ENCODE measurements around the gene ZNF700.
"Not testable (repeated sequence)": the region's sequence is repeated elsewhere in the genome, so short reads cannot be mapped to it uniquely, and the experiment has no call there.

Gene ZNF700

GRCh38 chr19:11938383-11938782 is 13.5 kb downstream of the ZNF700 start:
- DNase-seq: not testable (repeated sequence)

- DNase-seq: not testable (repeated sequence)
Measured at GRCh38 chr19:11941361-11941887, 16.5 kb downstream of the ZNF700 start.

GRCh38 chr19:11942008-11942842 is 17.3 kb downstream of the ZNF700 start:
- no peak for DNase-seq

DNA sequence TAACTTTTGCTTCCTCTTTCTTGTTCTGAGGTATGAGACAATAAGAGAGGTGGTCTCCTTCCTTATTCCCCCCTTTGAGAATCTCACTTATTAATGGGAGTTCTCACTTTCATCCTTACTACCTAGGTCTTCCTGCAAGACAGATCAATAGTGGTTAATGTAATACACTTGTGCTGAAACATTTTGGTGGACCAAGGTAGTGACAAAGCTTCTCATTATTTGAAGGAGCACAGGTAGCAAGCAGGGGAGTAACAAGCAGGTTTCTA is 17.9 kb downstream of the ZNF700 start:
- DNase-seq: no peak

DNA sequence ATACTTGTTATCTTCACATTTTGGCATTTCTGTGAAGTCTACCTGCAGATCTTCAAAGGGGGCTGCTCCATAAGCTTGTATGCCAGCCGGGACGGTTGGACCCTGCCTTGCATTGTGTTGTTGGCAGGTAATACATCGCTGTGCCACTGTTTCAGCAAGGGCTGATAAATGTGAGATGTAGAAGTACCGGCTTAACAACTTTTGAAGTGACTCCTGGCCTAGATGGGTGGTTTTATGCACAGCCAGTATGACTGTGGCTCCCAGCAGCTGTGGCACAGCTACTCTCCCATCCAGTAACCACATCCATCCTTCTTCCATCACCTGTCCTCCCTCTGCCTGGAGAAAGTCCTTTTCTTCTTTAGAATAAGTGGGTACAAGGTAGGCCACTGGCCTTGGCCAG is 19.7 kb downstream of the ZNF700 start:
- no peak for DNase-seq

- no peak for DNase-seq
Measured at GRCh38 chr19:11948646-11949045, 23.7 kb downstream of the ZNF700 start.

GRCh38 chr19:11949201-11949600 is 24.3 kb downstream of the ZNF700 start:
- no peak for DNase-seq

DNA sequence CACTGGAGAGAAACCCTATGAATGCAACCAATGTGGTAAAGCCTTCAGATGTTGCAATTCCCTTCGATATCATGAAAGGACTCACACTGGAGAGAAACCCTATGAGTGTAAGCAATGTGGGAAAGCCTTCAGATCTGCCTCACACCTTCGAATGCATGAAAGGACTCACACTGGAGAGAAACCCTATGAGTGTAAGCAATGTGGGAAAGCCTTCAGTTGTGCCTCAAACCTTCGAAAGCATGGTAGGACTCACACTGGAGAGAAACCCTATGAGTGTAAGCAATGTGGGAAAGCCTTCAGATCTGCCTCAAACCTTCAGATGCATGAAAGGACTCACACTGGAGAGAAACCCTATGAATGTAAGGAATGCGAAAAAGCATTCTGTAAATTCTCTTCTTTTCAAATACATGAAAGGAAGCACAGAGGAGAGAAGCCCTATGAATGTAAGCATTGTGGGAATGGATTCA is 24.7 kb downstream of the ZNF700 start:
- not testable (repeated sequence) for DNase-seq

- DNase-seq: no peak
Measured at GRCh38 chr19:11950312-11950711, 25.4 kb downstream of the ZNF700 start.

- DNase-seq: peak in 53 of 56 donors; percentile 4 to 85 (median 56)
Measured at GRCh38 chr19:11963566-11964355, 38.9 kb downstream of the ZNF700 start.

DNA sequence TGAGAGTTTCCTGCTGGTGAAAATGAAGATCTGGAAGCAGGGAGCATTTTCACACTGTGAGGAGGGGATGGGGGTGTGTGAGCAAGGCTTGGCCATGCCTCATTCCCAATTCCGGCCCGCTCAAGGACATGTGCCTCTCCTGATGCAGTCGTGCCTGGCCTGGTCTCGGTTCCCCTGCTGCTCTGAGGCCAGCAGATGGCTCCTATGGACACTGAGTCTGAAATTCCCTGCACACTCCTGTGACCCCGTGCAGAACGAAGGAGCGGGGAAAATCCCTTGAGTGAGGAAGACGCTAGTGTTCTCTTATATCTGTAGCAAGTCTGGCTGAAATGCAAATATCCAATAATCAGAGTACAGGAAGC is 39.6 kb downstream of the ZNF700 start:
- DNase-seq: peak in 15 of 56 donors; percentile 35 to 65 (median 56)

- DNase-seq: peak; percentile 38 to 96 (median 88)
Measured at GRCh38 chr19:11964858-11965645, 40.1 kb downstream of the ZNF700 start, which contains the start of gene ZNF763. TSS of gene ZNF763 (plus strand) at chr19:11965040. CDS start at chr19:11965209, 169 bp downstream.

DNA sequence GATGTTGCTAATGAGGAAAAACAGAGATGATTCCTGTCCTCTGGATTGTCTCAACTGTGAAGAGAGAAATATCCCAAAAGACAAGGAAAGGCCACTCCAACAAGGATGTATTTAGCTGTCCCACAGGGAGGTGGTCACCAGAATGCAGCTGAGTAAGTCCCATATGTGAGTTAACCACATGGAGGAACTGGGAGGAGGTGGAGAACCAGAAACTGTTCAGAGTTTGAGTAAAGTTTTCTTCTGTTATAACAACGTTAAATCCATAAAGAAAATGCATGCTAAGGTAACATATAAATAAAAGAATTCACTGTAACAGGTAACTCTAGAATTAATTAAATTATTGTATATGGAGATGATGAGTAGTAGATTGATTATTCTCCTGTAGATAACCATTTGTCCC is 45.3 kb downstream of the ZNF700 start:
- DNase-seq: no peak

GRCh38 chr19:11971041-11971440 is 46.1 kb downstream of the ZNF700 start:
- DNase-seq: peak in 1 of 56 donors; percentile 1

DNA sequence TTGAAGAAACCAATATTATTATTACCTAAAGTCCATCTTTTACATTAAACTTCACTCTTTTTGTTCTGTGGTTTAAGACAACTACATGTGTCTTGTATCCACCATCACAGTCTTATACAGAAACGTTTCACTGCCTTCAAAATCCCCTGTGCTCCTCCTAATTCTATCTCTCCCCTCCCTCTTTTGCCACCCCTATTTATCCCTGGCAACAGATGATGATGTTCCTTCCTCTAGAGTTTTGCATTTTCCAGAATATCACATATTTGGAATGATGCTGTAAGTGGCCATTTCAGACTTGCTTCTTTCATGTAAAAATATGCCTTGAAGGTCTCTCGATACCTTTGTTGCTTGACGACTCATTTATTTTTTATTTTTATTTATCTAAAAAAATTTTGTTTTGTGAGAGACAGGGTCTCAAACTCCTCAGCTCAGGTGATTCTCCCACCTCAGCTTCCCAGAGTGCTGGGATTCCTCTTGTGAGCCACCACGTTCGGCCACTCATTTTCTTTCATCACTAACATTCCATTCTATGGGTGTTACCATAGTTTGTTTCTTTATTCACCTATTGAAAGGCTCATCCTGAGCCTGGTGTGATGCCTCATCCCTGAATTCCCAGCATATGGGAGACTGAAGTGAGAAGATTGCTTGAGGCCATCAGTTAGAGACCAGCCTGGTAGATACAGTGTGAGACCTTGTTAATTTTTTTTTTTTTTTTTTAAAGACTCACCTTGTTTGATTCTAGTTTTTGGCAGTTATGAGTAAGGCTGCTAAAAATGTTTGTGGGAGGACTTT is 48.3 kb downstream of the ZNF700 start:
- no peak for DNase-seq

DNA sequence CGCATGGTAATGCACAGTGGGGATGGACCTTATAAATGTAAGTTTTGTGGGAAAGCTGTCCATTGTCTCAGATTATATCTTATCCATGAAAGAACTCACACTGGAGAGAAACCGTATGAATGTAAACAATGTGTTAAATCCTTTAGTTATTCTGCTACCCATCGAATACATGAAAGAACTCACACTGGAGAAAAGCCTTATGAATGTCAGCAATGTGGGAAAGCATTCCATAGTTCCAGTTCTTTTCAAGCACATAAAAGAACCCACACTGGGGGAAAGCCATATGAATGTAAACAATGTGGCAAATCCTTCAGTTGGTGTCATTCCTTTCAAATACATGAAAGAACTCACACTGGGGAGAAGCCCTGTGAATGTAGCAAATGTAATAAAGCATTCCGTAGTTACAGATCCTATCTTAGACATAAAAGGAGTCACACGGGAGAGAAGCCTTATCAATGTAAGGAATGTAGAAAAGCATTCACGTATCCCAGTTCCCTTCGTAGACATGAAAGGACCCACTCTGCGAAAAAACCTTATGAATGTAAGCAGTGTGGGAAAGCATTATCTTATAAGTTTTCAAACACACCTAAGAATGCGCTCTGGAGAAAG is 53.7 kb downstream of the ZNF700 start:
- DNase-seq: no peak

DNA sequence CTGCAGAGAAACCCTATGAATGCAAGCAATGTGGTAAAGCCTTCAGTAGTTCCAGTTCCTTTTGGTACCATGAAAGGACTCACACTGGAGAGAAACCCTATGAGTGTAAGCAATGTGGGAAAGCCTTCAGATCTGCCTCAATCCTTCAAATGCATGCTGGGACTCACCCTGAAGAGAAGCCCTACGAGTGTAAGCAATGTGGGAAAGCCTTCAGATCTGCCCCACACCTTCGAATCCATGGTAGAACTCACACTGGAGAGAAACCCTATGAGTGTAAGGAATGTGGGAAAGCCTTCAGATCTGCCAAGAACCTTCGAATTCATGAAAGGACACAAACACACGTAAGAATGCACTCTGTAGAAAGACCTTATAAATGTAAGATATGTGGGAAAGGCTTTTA is 54.6 kb downstream of the ZNF700 start:
- no peak for DNase-seq

- peak in 1 of 56 donors; percentile 5 for DNase-seq
Measured at GRCh38 chr19:11982526-11982925, 57.6 kb downstream of the ZNF700 start.

DNA sequence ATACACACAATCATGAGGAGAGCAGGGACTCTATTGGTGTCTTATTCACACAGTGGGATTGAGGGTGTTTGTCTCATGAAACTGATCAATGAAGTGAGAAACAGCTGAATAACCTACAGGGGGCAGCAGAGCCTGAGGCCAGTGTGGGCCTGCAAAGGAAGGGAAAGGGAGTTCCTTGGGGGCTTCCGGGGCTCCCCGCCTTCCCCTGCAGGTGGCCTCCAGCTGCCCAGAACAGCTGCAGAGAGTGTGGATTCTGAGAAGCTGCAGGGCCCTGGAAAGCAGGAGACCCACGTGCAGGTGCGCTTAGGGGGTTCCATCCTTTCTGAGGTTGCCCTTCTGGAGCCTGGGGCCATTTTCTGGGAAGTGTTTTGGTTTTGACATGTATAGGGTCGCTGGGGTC is 60.1 kb downstream of the ZNF700 start:
- no peak for DNase-seq

- peak in 2 of 56 donors; percentile 2 to 7 for DNase-seq
Measured at GRCh38 chr19:11986754-11987153, 61.8 kb downstream of the ZNF700 start.
